Measurements from ENCODE around the gene ZAP70.

The ZAP70 gene

DNA sequence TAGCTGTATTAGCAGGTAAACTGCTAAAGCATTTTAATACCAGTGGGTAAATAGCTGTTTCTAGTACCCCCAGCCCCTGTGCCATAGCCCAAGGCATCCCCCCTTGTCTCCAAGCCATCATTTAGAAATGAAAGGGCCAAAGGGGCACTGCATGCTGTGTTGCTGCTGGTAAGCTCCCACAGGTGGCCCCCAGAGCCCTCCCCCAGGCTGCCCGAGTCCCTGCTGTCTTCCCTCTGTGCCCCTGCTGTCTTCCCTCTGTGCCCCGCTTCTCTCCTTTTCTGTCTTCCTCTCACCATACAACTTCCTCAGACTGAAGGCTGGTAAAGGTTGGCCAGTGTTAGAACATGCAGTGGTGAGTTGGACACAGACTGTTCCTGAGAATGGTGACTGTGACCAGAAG is 42.1 kb downstream of the ZAP70 start:
- no peak for DNase-seq

DNA sequence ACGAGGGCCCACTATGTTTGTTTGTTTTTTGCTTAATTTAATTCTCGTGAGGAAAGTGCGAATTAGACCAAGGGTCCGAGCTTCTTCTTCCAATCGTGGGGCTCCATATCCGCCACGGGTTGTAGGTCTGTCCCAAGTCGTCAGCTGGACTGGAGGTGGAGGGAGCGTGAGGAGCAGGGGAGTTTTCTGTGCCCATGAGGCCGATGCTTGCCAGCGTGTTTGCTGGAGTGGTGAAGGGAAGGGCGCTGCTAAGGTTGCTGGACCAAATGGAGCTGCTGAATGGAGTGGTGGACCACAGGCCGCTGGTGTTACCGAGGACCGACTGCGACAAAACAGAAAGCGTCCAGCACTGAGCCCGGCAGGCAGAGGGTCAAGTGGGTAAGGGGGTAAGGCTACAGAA is 43.7 kb downstream of the ZAP70 start:
- DNase-seq: no peak

DNA sequence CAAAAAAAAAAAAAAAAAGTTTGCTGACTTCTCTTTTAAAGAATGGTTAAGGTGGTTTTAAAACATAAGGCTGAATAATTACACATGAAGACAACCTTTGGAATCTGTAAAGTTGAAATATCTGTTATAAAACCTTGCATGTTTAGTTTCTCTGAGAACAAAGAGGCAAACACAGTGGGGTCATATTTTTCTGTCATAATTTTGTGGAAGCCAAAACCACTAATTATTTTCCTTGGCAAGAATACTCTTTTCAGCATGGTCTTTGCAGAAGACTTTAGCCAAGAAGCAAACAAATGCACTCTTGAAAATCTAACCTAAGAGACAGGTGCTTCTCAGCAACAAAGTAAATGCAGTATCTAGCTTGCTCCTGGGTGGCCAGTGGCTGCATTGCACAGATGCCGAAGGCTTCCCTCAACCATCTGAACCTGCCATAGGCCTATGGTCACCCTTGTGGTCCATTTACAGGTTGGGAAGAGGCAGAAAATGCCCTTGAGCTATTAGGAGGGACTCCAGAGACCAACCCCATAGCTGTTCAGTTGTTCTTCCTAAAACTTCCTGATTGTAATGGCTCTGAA is 44.8 kb downstream of the ZAP70 start:
- DNase-seq: no peak

DNA sequence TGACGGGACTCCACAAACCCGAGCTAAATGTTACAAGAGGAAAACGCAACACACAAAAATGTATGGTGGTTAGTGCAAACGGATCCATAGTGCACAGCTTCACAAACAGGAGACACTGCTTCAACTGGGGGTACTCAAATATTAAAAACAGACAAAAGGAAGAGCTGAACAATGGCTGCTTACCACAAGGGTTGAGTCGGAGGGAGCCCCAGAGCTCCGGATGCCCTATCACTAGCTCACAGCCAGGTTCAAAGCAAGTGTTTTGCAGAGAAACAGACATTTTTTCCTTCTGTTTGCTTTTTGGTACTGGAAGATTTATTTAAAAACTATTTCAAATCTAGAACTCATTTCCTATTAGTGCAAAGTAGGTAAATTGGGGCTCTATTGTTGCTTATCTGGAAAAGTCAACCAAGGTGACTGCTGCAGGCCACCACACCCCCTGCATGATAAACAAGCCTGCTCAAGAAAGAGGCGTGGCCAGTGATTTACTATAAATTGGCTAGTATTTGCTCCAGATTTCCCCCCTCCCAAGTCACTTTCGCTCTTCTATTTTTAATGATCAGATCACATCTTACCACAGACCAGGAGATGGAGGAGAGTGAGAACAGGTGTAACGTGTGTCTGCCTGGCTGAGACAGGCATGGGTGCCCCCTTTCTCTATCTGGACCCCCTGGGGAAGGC is 46.5 kb downstream of the ZAP70 start:
- no peak for DNase-seq

DNA sequence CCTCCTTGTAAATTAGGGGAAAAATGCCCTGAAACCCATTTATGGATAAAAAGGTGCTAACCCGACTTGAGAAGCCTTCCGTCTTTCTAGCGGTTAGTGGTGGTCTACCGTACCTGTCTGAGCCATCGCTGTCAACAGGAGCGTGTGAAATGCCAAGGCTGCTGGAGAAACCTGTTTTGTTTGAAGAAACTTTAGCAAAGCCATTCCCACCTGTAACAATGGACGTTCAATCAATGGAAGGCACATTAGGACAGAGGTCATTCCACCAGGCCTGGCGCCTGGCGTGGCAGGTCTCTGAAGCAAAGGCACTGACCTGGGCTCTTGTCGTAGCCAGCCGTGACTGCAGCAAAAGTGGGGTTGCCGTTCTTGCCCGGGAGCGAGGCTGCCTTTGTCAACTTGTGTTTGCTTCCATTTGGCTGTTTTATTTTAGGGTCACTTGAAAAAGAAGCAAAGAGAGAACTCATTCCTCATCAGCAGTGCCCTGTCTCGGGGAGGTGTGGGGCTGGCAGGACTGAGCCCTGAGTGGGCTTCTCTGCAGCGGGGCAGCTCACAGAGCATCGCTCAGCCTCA is 47.2 kb downstream of the ZAP70 start:
- DNase-seq: no peak

DNA sequence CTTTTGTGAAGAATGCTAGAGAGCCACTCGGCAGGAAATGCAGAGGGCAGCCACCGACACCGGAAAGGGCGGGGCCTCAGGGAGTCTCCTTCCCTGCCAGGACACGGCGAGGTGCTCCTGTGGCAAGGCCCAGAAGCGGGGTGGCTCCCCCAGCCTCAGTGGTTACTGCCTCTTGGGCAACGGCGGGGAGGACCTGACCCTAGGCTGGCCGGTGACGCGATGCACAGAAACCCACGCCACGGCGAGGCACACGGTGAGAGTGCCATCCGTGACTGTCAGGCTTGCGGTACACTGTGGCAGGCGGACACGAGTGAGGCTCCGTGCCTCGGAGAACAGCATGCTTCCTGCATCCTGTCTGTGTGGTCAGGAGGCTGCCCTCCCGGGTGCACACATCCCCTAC is 47.8 kb downstream of the ZAP70 start:
- no peak for DNase-seq

DNA sequence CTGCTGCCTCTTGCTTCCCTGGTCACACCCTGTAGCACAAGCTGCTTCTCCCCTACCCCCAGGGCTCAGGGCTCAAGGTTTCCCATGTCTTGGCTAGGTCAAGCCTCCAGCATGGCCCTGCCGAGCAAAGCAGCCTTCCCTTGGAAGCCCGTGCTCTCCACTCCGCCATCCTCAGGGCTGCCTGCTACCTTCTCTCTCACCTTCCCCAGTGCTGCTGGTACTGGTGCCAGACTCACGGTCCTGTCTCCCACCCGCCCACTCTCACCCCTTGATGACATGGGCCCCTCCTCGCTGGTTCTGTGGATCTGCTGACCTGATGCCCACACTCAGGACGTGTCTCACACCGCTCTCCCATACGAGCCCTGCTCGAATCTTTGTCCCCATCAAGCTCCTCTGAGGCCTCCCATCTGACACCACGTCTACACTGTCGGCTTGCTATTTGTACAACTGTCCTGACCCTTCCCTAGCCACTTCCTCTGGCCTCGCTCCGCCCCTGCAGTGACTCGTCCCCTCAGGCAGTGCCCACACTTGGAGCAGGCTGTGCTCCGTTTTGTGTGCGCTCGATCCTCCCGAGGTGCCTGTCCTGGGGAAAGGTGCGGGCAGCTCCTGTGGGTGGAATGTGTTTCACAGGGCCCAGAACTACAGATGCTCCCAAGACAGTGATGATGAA is 49.9 kb downstream of the ZAP70 start:
- DNase-seq: no peak

DNA sequence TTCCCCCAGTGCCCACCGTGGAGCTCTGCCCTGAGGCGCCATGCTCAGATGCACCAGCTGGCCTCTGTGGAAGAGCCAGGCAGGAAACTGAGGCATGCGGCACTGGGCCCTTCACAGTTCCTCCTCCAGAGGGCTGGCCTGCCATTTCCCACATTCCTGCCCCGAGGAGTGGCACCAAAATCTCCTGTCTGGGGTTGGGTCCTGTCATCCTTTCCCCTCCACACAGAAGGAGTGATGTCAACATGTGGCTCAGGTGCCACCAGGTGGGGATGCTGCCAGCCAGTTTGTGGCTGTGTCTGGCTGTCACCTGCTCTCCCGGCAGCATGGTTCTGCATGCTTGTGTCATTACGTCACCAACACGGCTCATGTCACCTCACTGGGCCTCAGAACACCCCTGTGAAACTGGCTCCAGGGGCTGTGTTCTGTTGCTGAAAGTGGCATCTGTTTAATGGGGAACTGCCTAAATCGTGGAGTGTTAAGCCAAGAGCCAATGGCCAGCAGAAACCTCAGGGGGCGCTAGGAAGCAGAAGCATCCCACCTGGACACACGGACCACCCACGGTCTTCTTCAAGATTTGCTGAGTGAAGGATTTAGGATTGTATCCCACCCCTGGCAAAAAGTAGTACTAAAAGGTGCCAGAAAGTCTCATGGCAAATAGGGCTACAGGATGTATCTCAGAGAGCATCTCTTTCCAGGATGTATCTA is 51.3 kb downstream of the ZAP70 start:
- no peak for DNase-seq

DNA sequence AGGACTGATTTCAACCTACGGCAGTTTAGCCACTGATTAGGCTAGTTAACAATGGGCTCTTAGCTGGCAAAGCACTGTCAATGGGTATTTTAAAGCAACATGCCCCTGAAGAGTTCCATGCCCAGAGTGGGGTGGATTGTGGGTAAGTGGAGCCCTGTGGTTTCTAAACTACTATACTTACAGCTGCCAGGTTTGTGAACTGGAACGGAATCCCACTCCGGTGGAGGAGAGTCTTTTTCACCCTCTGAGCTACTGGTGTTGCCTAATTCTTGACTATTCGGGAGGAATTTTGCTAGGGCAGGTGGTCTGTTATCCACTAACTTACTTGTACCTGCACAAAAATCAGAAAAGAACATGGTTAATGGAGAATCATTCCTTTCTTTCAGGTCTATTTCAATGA is 52.6 kb downstream of the ZAP70 start:
- DNase-seq: no peak

DNA sequence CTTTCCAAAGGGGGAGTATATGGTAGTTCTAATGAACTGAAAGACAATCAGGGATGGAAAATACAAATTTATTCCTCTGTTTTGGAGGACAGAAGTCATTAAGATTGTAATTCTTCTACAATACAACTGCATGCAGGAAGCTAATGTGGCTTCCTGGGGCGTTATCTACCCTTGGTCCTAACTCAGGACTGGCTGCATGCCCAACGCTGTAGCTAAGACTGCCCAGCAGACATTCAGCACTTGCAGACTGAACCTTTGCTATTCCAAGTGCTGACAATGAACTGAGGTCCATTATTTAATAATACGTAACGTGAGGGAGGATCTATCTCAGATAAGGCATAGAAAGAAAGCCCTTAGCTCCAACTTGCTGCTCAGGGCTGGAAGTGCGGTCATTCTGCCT is 53.2 kb downstream of the ZAP70 start:
- DNase-seq: no peak

DNA sequence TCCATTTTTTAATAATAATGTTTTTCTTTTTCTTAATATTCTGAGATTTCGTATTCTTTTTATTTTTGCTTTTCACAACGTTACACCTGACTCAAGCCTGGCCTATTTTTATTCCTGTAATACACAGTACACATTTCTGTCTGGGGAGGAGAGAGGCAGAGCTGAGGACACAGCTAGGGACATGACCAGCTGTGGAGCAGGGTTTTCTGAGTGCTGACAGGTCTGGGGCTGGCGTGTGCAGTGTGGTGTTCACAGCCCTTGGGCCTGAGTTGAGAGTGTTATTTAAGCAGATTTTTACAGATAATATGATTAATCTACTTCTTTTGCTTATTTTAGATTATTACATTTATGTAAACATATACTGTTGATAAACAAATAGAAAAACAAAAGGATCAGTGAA is 55.9 kb downstream of the ZAP70 start:
- no peak for DNase-seq

DNA sequence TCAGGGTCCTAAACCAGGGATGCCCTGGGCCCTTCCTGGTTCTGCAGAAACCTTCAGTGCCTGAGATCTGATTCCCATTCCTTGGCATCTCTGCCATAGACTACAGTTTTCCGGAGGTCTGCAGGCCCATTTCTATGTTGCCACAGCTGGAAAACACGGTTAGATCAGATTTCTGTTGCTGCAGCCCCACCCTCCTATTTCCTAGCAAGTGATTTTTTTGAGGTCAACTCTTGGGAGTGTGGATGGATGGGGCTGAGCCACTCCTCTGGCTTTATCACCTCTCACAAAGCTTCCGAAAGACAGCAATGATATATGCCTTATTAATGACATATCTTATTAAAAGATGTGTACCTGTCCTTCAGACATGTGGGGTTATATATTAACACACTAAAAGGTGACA is 56.3 kb downstream of the ZAP70 start:
- DNase-seq: no peak

DNA sequence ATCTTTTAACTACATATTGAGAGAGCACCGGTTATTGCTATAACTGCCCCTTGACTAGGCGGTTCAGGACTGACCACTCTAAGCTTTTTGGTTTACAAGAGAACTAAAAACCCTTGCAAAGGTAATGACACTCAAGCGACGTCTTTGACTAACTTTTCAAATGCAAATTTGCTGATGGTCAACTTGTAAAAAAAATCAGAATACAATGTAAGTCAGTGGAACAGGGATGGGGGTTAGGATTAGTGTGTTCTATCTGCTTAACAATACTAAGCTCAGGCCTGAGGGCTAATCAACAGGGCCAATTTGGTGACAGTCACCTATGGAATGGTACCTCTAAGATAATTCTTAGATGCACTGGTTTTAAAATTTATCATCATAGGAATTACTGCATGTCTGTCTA is 57.1 kb downstream of the ZAP70 start:
- no peak for DNase-seq

DNA sequence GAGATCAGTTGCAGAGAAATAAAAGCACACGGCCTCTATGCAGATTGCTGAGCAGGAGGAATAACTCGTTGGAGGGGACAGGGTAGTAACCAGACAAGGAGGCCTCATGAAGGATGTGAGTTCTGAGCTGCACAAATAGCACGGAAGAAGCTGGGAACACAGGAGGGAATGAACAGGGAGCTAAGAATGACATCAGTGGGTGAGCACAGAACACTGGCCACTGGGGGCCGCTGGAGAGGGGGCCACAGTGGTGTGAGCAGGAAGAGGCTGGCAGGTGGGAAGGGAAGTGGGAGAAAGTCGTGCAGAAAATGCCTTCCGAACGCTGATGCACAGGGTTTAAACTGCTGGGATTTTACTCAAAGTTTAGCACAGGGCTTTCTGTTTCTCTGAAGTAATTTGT is 61.0 kb downstream of the ZAP70 start:
- DNase-seq: no peak

DNA sequence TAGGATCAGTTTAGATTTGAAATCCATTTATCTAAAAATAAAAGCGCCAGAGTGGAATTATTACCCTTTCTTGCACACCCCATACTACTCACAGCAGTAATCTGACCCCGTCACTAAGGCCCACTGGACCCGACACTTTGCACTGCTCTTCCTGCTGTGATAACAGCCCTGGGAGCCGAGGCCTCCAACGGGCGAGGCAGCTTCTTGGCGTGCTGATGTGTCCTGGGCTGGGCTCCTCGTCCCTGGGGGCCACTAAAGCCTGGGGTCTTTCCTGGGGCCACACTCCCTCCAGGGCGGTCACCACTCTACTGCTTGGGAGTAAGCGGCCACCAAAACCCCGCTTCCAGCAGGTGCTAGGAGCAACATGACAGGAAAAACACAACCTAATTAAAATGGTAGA is 61.7 kb downstream of the ZAP70 start:
- DNase-seq: peak; percentile 3

DNA sequence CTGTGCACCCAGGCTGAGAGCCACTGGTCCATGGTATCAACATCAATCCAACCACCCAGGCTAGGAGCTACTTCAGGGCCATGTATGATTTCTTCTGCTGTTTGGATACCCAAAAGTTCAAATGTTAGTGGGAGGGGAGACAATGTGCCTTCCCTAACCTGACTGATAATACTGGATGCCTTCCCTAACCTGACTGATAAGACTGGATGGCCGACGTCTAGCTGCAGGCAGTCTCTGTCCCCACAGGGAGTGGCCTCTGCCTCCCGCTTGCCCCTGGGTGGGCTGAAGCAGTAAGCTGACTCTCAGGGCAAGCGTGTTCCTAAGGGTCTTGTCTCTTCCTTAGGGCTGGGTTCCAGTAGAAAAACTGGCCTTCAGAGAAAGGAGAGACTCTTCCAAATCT is 65.8 kb downstream of the ZAP70 start:
- no peak for DNase-seq

DNA sequence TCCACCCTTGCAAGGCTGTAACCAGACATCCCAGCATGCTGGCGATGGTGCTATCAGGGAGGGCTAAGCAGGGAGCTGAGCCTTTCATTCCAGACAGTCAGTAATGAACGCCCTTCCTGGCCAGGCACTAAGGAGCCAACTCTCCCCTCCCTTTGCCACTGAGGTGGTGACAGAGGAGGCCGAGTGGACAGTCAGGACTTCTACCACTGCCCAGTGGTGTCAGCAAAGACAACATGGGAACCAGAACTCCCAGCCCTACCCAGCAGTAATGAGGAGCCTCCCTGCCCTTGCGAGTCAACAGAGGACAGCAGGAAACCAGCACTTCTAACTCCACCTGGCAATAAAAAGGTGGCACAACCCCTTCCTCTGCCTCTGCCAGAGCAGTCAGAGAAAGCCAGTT is 68.6 kb downstream of the ZAP70 start:
- peak; percentile 74 for DNase-seq

DNA sequence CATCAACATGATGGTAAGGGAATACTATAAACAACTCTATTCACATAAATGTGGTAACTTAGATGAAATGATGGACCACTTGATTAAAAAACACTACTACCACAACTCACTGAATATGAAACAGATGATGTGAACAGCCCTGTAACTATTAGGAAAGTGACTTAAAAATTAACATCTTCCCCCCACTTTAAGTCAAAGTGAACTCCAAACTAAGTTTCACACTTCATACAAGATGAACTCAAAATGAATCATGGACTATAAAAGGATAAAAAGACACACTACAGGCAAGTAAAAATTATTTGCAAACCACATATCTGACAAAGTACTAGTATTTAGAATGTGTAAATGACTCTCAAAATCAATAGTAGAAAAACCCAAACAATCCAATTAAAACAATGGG is 71.6 kb downstream of the ZAP70 start:
- DNase-seq: no peak

DNA sequence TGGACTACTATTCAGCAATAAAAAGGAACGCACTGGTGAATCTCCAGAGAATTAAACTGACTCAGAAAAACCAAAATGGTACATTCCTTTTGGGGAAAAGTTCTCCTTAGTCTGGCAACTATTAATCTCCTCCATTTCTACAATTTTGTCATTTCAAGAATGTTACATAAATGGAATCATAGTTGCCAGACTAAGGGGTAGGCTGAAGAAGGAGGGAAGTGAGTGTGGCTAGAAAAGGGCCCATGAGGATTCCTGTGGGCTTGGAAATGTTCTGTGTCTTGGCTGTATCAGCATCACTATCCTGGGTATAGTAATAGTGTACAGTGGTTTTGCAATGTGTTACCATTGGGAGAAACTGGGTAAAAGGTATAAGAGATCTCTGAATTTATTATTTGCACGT is 72.4 kb downstream of the ZAP70 start:
- no peak for DNase-seq

DNA sequence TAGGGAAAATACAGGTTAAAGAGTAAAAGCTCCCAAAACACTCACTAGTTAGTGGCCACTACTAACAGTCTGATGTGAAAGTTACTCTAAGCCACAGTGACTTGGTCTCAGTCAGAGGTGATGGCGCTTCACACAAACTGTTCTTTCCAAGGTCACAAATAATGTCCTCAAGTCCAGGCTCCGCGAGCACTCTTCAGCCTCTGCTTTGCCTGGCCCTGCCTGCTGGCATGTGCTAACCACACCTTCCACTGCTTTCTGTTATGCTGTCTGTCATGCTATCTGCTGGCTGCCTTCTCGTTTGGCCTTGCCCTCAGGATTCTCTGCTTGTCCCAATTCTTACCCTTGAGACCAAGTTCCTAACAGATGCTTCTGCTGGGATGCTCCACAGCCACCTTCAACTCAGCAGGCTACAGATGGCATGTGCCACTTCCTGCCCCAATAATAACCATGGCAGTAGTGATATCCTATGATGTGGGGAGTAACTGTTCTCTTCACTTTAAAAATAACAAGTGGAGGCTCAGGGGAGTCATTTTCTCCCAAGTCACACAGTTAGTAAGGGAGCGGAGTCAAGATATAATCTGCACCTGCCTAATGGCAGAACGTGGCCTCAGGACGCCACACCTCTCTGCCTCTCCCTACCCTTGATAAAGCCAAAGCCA is 75.7 kb downstream of the ZAP70 start:
- DNase-seq: no peak
